GM12878 (cell line): Measurements from ENCODE around the gene UVRAG. TPM values are rescaled to one million over a fixed set of nuclear protein-coding genes. Genes with fewer than 3 reads are reported as not detected.

ENCODE experiments used
- ATAC-seq: fragments of 200-7000 bp; cut with Tn5 transposase; 3 replicates; pipeline ENCODE4 v1.9.1; 2020; ENCODE audit warnings: mild to moderate bottlenecking, moderate library complexity
- BruUV-seq: library from RNA; stranded (reverse); fragments of 400-500 nt; replicated peaks from 2 replicates; lab custom pipeline; 2021; lab: Mats Ljungman, UMichigan
- CTCF ChIA-PET: fragments of 300-600 bp; sonication (Branson Sonifier 250); formaldehyde crosslinking; extraction: SDS; loops from one replicate; lab custom pipeline; 2021; ENCODE audit warnings: inconsistent platforms; lab: Yijun Ruan, JAX
- POLR2A ChIA-PET: fragments of 350-600 bp; formaldehyde crosslinking; extraction: SDS; loops from one replicate; lab custom pipeline; 2021; ENCODE audit warnings: inconsistent platforms; lab: Charles Lee
- RAD21 ChIA-PET: fragments of 300-600 bp; sonication (Branson Sonifier 250); formaldehyde crosslinking; loops from one replicate; lab custom pipeline; 2023; ENCODE audit warnings: antibody characterized with exemption; ENCODE audit not compliant: unreplicated experiment; lab: Charles Lee
- SMC1A ChIA-PET: fragments of 300-600 bp; sonication (Branson Sonifier 250); formaldehyde crosslinking; loops from one replicate; lab custom pipeline; 2023; ENCODE audit not compliant: unreplicated experiment, uncharacterized antibody; lab: Charles Lee
- DNase-seq: peaks from one replicate; pipeline ENCODE4 v3.0.0-alpha.2; 2011; ENCODE audit warnings: low read depth, low spot score
- FAIRE-seq: peaks from 3 replicates; lab custom pipeline; 2011; peaks lifted over from hg19 to GRCh38; lab: Jason Lieb, UNC
- H2AFZ ChIP-seq: 2 replicates; pipeline ENCODE4 v1.6.0; 2011; ENCODE audit warnings: low read depth, low read length, control low read depth; ENCODE audit not compliant: control insufficient read depth
- H3K27ac ChIP-seq: 2 replicates; pipeline ENCODE4 v1.5.1; 2011; ENCODE audit warnings: control low read depth; ENCODE audit not compliant: control insufficient read depth, insufficient read depth
- H3K27me3 ChIP-seq, 2 experiments: replicated peaks in 1 of 2; 2 replicates each; pipeline versions ENCODE4 v1.6.0 to v1.6.1; 2011; ENCODE audit warnings: low read length in 1 of 2; ENCODE audit not compliant: control insufficient read depth in 2 of 2, insufficient read depth in 2 of 2
- H3K36me3 ChIP-seq, 2 experiments: 2 replicates each; pipeline ENCODE4 v1.5.1; 2011; ENCODE audit warnings: low read length in 1 of 2; ENCODE audit not compliant: control insufficient read depth in 2 of 2, insufficient read depth in 2 of 2
- H3K4me1 ChIP-seq: 2 replicates; pipeline ENCODE4 v1.6.1; 2011; ENCODE audit warnings: mild to moderate bottlenecking, low read length, moderate library complexity, mixed read lengths; ENCODE audit not compliant: control insufficient read depth, insufficient read depth
- H3K4me2 ChIP-seq: 2 replicates; pipeline ENCODE4 v1.6.0; 2011; ENCODE audit warnings: control low read depth; ENCODE audit not compliant: control insufficient read depth, insufficient read depth
- H3K4me3 ChIP-seq: fragments of 200-600 bp; sonication (generic); 2 replicates; pipeline ENCODE4 v1.5.1; 2016
- H3K79me2 ChIP-seq: 2 replicates; pipeline ENCODE4 v1.6.0; 2011; ENCODE audit warnings: low read length; ENCODE audit not compliant: control insufficient read depth, insufficient read depth
- H3K9ac ChIP-seq: 2 replicates; pipeline ENCODE4 v1.8.0; 2011; ENCODE audit warnings: low read length, control low read depth, mixed read lengths; ENCODE audit not compliant: control insufficient read depth, insufficient read depth
- H3K9me3 ChIP-seq: replicated peaks from 3 replicates; pipeline ENCODE4 v1.5.1; 2011; ENCODE audit warnings: mild to moderate bottlenecking, low read length; ENCODE audit not compliant: control insufficient read depth, insufficient read depth
- H4K20me1 ChIP-seq: 2 replicates; pipeline ENCODE4 v1.6.0; 2011; ENCODE audit not compliant: control insufficient read depth, insufficient read depth
- CUX1 ChIP-seq: IDR thresholded peaks from 2 replicates; pipeline ENCODE4 v1.6.1; 2012; ENCODE audit warnings: improper control_type of control experiment, low read depth, low read length; ENCODE audit not compliant: insufficient replicate concordance
- E2F8 ChIP-seq: fragments of 450-650 bp; IDR thresholded peaks from 2 replicates; pipeline ENCODE4 v1.6.1; 2018; ENCODE audit warnings: mild to moderate bottlenecking, low read depth, moderate library complexity; ENCODE audit not compliant: partially characterized antibody
- ETV6 ChIP-seq, 2 experiments: fragments of 450-650 bp in 1 of 2; IDR thresholded peaks in 1 of 2; conservative IDR thresholded peaks in 1 of 2; 2 replicates each; pipeline ENCODE4 v1.6.1; 2014; ENCODE audit warnings: antibody characterized with exemption in 1 of 2, borderline replicate concordance in 1 of 2, low read depth in 1 of 2, mild to moderate bottlenecking in 1 of 2, moderate library complexity in 1 of 2
- HDGF ChIP-seq: fragments of 450-650 bp; IDR thresholded peaks from 2 replicates; pipeline ENCODE4 v1.6.1; 2016; ENCODE audit warnings: antibody characterized with exemption
- NRF1 ChIP-seq: conservative IDR thresholded peaks from 2 replicates; pipeline ENCODE4 v1.6.1; 2011; ENCODE audit warnings: mild to moderate bottlenecking, low read depth, low read length, improper control_type of control experiment
- POLR2AphosphoS2 ChIP-seq: IDR thresholded peaks from 2 replicates; pipeline ENCODE4 v1.6.1; 2011; ENCODE audit warnings: low read depth, mild to moderate bottlenecking, low read length, improper control_type of control experiment, moderate library complexity
- SP1 ChIP-seq: IDR thresholded peaks from one replicate; pipeline ENCODE4 v1.6.1; 2011; ENCODE audit warnings: low read depth, low read length
- STAT1 ChIP-seq: fragments of 450-650 bp; conservative IDR thresholded peaks from 2 replicates; pipeline ENCODE4 v1.6.1; 2014; ENCODE audit warnings: antibody characterized with exemption, mild to moderate bottlenecking
- TARDBP ChIP-seq: IDR thresholded peaks from 2 replicates; pipeline ENCODE4 v1.6.1; 2016; ENCODE audit warnings: borderline replicate concordance
- TBL1XR1 ChIP-seq: IDR thresholded peaks from 2 replicates; pipeline ENCODE4 v1.6.1; 2012; ENCODE audit warnings: low read depth, low read length, improper control_type of control experiment
- USF1 ChIP-seq: IDR thresholded peaks from 2 replicates; pipeline ENCODE4 v1.6.1; 2011; ENCODE audit warnings: borderline replicate concordance, low read depth, mild to moderate bottlenecking, moderate library complexity, mixed read lengths, low read length; ENCODE audit not compliant: insufficient read depth; ENCODE audit errors: extremely low read length
- WRNIP1 ChIP-seq: IDR thresholded peaks from 2 replicates; pipeline ENCODE4 v1.6.1; 2011; ENCODE audit warnings: low read depth, low read length, improper control_type of control experiment, borderline replicate concordance
- in situ Hi-C: fragments of 300-500 bp; cut with MboI; formaldehyde crosslinking; loops from 9 replicates; pipeline ENCODE4 v1.14.3; 2018; ENCODE audit warnings: mixed read lengths
- intact Hi-C: fragments of 100-400 bp; cut with micrococcal nuclease; formaldehyde crosslinking; loops from one replicate; pipeline ENCODE4 v1.14.2; 2022; ENCODE audit not compliant: unreplicated experiment
- polyA plus RNA-seq, 11 experiments: library from polyadenylated mRNA; depleted of rRNA in 4 of 11; unstranded in 6 of 11; stranded (reverse) in 5 of 11; fragments of >200 nt; fragmentation: Nextera tagmentation in 4 of 11; fragmentation: Illumina TruSeq in 1 of 11; extraction: Ambion mirVana in 4 of 11; extraction: Trizol in 1 of 11; gene quantifications; 1 replicate in 1 of 11; 2 replicates in 10 of 11; pipeline versions ENCODE4 v1.2.1 to v1.2.3, GENCODE V29; 2011 to 2016; ENCODE audit warnings: inconsistent platforms in 2 of 11, missing spikeins in 2 of 11, low read depth in 1 of 11
- total RNA-seq, 4 experiments: library from RNA; depleted of rRNA in 3 of 4; stranded (reverse); fragments of >200 nt in 3 of 4; fragmentation: Illumina TruSeq in 1 of 4; extraction: Trizol in 1 of 4; gene quantifications; 2 replicates each; pipeline versions ENCODE4 v1.2.1 to v1.2.3, GENCODE V29; 2013 to 2021

The UVRAG gene
- total and polyA plus RNA-seq, 10 of the 15 experiments (the other 5 are each of a cell fraction or from before 2014, with no cell fraction given), result 7.0 to 43.4 (median 37.0) TPM

- ChIA-PET POLR2A (no interaction called here), SMC1A (interaction anchor here (1.2 to 1.6 kb wide), 2 partner anchors 16 to 19 kb away, joined by 4 to 5 read pairs; no protein-coding TSS in a partner anchor), RAD21 (no interaction called here), CTCF (interaction anchor here (1.3 kb wide), 1 partner anchor 17 kb away, joined by 5 read pairs; no protein-coding TSS in a partner anchor)
- Histone ChIP-seq H3K9ac (no peak overlapping the region), H3K79me2 (peaks cover 12% of the 10 kb centered on the region), H4K20me1 (no peaks in the 10 kb centered on the region), H3K9me3 (no peaks in the 10 kb centered on the region; the same call in 2 of the 3 replicates), H3K27me3 (no peaks in the 10 kb centered on the region), H3K36me3 (peaks cover 0 to 2% of the 10 kb centered on the region in 2 experiments; a peak in 1 of 4 replicates), H3K4me3 (no peak overlapping the region), H2AFZ (no peak overlapping the region), H3K4me1 (peaks cover 4% of the 10 kb centered on the region), H3K27ac (no peak overlapping the region), H3K4me2 (no peak overlapping the region)
- TF ChIP-seq POLR2AphosphoS2 (no peak), WRNIP1 (no peak), HDGF (no peak), E2F8 (no peak), NRF1 (no peak), CUX1 (no peak), SP1 (no peak), USF1 (no peak), TARDBP (no peak), STAT1 (no peak), TBL1XR1 (no peak), ETV6 (conservative IDR thresholded peaks at IDR 0.05 in 1 of 2, IDR thresholded peaks at IDR 0.05 in 1 of 2; ENCODE audit: borderline replicate concordance in 1 of 2, low read depth in 1 of 2) (no peak)
- no TSS peak for BruUV-seq
- ATAC-seq (peak; percentile 59), FAIRE-seq (no peak), DNase-seq (no peak)
- intact Hi-C loops, result no loop called here
- in situ Hi-C loops, result no loop called here
Measured at GRCh38 chr11:75966537-75967287, 151.7 kb downstream of the UVRAG start.
